NB4 (cell line): Measurements from ENCODE around the gene C1orf21.

ENCODE experiments used
- DNase-seq: peaks from one replicate; pipeline ENCODE4 v3.0.0; 2010; ENCODE audit warnings: low read depth
- H3K4me3 ChIP-seq: one replicate; pipeline ENCODE4 v1.5.1; 2011; ENCODE audit warnings: mild to moderate bottlenecking, low read depth, low read length, moderate library complexity
- MYC ChIP-seq: IDR thresholded peaks from 2 replicates; pipeline ENCODE4 v1.6.1; 2011; ENCODE audit warnings: low read depth, low read length
- POLR2A ChIP-seq: IDR thresholded peaks from 2 replicates; pipeline ENCODE4 v1.6.1; 2011; ENCODE audit warnings: mild to moderate bottlenecking; ENCODE audit not compliant: insufficient read length; ENCODE audit errors: extremely low read depth
- TF ChIP-seq, protein P1 (sequence below): IDR thresholded peaks from 2 replicates; pipeline ENCODE4 v1.6.1; 2011; ENCODE audit warnings: low read depth, low read length
- TF ChIP-seq, protein P2 (sequence below): IDR thresholded peaks from one replicate; pipeline ENCODE4 v1.5.1; 2012; ENCODE audit warnings: low read depth, low read length

Gene C1orf21

DNA sequence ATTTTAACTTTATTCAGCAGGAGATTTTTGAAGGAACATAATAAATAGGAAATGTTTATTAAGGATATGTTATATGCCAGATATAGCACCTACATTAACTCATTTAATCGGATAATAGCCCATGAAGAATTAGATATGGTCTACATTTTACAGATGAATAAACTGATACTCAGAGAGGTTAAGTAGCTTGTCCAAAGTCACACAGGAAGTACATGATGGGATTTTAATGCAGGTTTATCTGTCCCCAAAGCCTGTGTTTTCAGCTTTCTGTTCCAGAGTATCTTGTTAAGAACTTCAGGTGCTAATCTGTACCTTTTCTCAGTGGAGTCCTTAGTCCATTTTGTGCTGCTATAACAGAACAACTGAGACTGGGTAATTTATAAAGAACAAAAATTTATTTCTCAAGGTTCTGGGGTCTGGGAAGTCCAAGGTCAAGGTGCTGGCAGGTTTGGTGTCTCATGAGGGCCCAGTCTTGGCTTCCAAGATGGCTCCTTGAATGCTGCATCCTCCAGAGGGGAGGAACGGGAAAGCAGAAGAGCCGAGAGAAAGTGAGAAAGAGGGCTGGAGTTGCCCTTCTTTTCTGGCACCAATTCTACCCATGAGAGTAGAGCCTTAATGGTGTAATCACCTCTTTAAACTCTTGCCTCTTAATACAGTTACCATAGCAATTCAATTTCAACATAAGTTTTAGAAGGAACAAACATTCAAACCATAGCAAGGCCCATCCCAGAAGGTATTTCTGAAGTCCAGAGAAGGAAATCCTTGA is 17.3 kb downstream of the C1orf21 start:
- no peak for DNase-seq
- TF ChIP-seq MYC: no peak
- TF ChIP-seq, protein P1, sequence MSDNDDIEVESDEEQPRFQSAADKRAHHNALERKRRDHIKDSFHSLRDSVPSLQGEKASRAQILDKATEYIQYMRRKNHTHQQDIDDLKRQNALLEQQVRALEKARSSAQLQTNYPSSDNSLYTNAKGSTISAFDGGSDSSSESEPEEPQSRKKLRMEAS: no peak
- no peak for TF ChIP-seq POLR2A
- TF ChIP-seq, protein P2, sequence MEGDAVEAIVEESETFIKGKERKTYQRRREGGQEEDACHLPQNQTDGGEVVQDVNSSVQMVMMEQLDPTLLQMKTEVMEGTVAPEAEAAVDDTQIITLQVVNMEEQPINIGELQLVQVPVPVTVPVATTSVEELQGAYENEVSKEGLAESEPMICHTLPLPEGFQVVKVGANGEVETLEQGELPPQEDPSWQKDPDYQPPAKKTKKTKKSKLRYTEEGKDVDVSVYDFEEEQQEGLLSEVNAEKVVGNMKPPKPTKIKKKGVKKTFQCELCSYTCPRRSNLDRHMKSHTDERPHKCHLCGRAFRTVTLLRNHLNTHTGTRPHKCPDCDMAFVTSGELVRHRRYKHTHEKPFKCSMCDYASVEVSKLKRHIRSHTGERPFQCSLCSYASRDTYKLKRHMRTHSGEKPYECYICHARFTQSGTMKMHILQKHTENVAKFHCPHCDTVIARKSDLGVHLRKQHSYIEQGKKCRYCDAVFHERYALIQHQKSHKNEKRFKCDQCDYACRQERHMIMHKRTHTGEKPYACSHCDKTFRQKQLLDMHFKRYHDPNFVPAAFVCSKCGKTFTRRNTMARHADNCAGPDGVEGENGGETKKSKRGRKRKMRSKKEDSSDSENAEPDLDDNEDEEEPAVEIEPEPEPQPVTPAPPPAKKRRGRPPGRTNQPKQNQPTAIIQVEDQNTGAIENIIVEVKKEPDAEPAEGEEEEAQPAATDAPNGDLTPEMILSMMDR: no peak
- H3K4me3 ChIP-seq: no peak overlapping the region

DNA sequence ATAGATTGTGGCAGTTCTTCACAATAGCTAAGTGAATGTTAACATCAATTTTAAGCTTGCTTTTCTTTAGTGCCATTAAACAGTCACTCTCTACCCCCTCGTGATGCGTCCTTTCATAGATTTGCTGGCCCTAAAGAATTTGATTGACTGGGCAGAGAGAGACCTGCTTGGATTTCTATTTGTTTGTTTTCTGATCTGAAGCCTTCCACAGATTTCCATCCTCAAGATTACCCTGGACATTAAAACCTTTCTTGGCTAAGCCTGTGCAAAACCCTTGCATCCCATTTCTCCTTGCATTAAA is 17.8 kb downstream of the C1orf21 start:
- TF ChIP-seq, protein P1: no peak
- TF ChIP-seq, protein P2: no peak
- no peak for TF ChIP-seq MYC
- no peak for TF ChIP-seq POLR2A
- no peak for DNase-seq
- no peak overlapping the region for H3K4me3 ChIP-seq

DNA sequence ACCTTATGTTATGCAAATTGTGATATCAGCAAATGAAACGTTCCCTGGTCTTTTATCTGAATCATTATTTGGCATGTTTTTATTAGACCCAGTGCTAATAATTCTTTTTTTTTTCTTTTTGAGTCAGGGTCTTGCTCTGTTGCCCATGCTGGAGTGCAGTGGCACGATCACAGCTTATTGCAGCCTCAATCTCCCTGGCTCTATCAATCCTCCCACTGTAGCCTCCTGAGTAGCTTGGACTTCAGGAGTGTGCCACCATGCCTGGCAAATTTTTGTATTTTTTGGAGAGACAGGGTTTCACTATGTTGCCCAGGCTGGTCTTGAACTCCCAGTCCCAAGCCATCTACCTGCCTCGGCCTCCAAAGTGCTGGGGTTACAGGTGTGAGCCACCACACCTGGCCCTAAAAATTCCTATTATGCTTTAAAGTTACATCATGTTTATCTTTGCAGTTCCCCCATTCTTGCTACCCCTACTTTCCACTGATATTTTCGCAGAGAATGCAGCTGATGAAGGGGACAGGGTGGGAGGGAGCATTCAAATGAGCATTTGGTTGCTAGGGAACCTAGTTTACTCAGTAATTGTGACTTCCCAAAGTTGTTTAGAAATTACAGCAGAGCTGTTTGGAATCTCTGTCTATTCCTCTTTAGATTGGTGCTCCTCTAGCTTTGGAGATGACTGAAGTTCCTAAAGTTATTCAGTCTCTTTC is 18.4 kb downstream of the C1orf21 start:
- no peak overlapping the region for H3K4me3 ChIP-seq
- DNase-seq: no peak
- TF ChIP-seq, protein P1: no peak
- no peak for TF ChIP-seq POLR2A
- TF ChIP-seq MYC: no peak
- TF ChIP-seq, protein P2: no peak

DNA sequence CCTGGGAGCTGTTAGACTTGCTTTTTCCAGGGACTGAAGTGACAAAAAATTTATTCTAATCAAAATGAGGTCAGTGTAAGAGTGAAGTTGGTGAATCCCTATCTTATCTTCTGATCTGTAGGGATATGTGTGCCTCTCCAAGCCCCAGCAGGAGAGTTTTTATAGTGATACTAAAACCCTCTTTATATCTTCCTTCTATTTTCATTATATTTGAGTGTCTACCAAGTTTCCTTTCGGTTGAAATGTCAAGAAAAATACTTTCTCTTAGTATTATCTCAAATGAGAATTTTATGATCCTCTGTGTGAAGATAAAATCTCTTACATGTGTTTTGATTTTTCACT is 18.9 kb downstream of the C1orf21 start:
- no peak for DNase-seq
- no peak overlapping the region for H3K4me3 ChIP-seq
- TF ChIP-seq, protein P1: no peak
- no peak for TF ChIP-seq MYC

DNA sequence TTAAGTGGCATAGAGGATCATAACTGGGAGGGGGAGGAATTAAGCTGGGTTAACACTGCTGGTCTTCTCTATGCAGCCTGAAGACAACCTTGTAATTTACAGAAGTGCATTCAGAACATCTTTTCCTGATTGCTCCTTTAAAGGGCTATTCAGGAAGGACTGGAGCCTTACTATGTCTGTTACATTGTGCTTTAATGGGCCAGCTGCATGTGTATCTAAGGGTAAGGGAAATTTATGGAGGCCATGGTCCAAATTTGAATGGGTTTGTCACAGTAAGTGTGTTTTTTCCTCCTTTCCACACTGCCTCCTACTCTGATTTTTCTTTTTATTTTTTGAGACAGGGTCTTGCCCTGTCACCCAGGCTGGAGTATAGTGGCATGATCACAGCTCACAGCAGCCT is 19.6 kb downstream of the C1orf21 start:
- no peak for DNase-seq
- no peak overlapping the region for H3K4me3 ChIP-seq
- TF ChIP-seq, protein P1: no peak
- no peak for TF ChIP-seq MYC
- TF ChIP-seq, protein P2: no peak

DNA sequence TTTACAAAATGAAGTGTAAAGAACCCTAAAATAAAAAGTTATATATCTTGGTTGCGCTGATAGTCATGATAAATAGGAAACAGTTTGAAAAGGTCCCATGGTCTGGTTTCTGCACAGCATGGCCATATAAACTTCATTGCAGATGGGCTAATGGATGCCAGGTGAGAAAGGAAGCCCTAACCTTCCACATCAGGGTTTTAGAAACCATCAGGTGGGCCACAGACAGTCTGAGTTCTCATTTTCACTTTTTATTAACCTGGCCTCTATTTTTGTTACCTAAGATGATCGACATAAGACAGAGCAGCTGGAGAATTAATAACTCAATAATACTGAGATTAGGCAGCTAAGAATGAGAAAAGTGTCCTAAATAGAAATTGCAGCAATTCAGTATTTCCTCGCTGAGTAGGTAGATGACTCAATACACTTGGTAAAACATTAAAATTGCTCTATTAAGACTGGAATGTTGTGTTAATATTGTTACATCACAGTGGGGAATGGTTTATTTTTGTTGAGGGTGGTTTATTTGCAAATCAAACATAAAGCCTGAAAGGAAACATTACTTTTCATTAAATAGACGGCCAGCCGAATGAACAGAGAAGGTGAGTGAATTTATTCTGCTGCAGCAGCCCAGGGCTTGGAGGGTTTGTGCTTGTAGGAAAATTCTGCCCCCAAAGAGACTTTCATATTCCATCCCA is 21.1 kb downstream of the C1orf21 start:
- H3K4me3 ChIP-seq: no peak overlapping the region
- DNase-seq: no peak
- TF ChIP-seq, protein P2: no peak
- TF ChIP-seq MYC (no peak), POLR2A (no peak)
- TF ChIP-seq, protein P1: no peak
